HG02973 (cell line): ENCODE data around the gene CMIP.
A peak's percentile ranks its signal among the peaks of the same experiment; 100 is the strongest.

Experiments
- ATAC-seq: cut with Tn5 transposase; IDR thresholded peaks from one replicate; pipeline ENCODE4 v1.9.1; 2021; ENCODE audit warnings: moderate library complexity; ENCODE audit not compliant: unreplicated experiment

CMIP gene

GRCh38 chr16:81492311-81492761 is 47.7 kb downstream of the CMIP start:
- no peak for ATAC-seq

- ATAC-seq, result no peak
Observed at GRCh38 chr16:81492965-81493754, 48.6 kb downstream of the CMIP start.

- ATAC-seq, result no peak
Observed at GRCh38 chr16:81493755-81494433, 49.3 kb downstream of the CMIP start.

GRCh38 chr16:81494434-81494806 is 49.8 kb downstream of the CMIP start:
- no peak for ATAC-seq

- ATAC-seq, result no peak
Observed at GRCh38 chr16:81494888-81495287, 50.3 kb downstream of the CMIP start.

- no peak for ATAC-seq
Observed at GRCh38 chr16:81495321-81496234, 51.0 kb downstream of the CMIP start.

GRCh38 chr16:81496321-81496720 is 51.7 kb downstream of the CMIP start:
- no peak for ATAC-seq

GRCh38 chr16:81496742-81497141 is 52.1 kb downstream of the CMIP start:
- no peak for ATAC-seq

- peak; percentile 55 for ATAC-seq
Observed at GRCh38 chr16:81497690-81498089, 53.1 kb downstream of the CMIP start.

- ATAC-seq, result no peak
Observed at GRCh38 chr16:81498351-81498750, 53.7 kb downstream of the CMIP start.

GRCh38 chr16:81499576-81500380 is 55.2 kb downstream of the CMIP start:
- no peak for ATAC-seq

- ATAC-seq, result no peak
Observed at GRCh38 chr16:81500833-81501521, 56.4 kb downstream of the CMIP start.

GRCh38 chr16:81502396-81503070 is 57.9 kb downstream of the CMIP start:
- no peak for ATAC-seq

GRCh38 chr16:81505011-81505661 is 60.5 kb downstream of the CMIP start:
- no peak for ATAC-seq

- no peak for ATAC-seq
Observed at GRCh38 chr16:81509404-81509803, 64.8 kb downstream of the CMIP start.

GRCh38 chr16:81510016-81510415 is 65.4 kb downstream of the CMIP start:
- ATAC-seq, result no peak

GRCh38 chr16:81511371-81511770 is 66.8 kb downstream of the CMIP start:
- no peak for ATAC-seq

- ATAC-seq, result no peak
Observed at GRCh38 chr16:81513204-81514040, 68.8 kb downstream of the CMIP start.
